ENCODE data around the gene RAB36.

RAB36 gene

DNA sequence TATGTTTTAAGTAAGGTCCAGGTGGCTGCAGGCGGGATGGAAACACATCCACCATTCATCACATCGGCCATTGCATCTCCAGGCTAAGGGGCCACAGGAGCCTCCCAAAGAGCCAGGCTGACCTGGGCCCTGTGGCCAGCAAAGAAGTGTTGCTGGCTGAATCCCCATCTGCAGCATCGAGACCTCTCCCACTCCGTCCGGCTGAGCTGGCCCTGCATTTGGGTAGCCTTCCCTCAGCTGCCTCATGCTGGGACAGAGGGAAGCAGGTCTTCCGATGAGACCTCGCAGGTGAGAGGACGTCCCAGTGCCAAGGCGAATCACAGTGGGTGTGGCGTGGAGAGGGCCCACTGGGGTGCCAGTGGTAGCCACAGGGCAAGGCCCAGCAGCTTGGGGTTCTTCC lies 28.0 kb upstream of the RAB36 start:
- TF ChIP-seq NFIC (IDR thresholded peaks at IDR 0.05) (no peak), ZBTB7A (IDR thresholded peaks at IDR 0.05; ENCODE audit: low read depth) (no peak), CREB1 (IDR thresholded peaks at IDR 0.05; ENCODE audit: low read depth) (no peak), YY1 (IDR thresholded peaks at IDR 0.05; ENCODE audit: low read depth) (no peak), CEBPB (IDR thresholded peaks at IDR 0.05) (no peak), RAD21 (IDR thresholded peaks at IDR 0.05; ENCODE audit: low read depth) (no peak), TCF12 (IDR thresholded peaks at IDR 0.05; ENCODE audit: low read depth) (no peak), TAF1 (IDR thresholded peaks at IDR 0.05; ENCODE audit: low read depth) (no peak), TEAD4 (IDR thresholded peaks at IDR 0.05) (no peak), EGR1 (IDR thresholded peaks at IDR 0.05) (no peak), FOXM1 (IDR thresholded peaks at IDR 0.05; ENCODE audit: borderline replicate concordance, low read depth) (no peak), EP300 (IDR thresholded peaks at IDR 0.05; ENCODE audit: borderline replicate concordance) (no peak)
- TF ChIP-seq, protein P1, sequence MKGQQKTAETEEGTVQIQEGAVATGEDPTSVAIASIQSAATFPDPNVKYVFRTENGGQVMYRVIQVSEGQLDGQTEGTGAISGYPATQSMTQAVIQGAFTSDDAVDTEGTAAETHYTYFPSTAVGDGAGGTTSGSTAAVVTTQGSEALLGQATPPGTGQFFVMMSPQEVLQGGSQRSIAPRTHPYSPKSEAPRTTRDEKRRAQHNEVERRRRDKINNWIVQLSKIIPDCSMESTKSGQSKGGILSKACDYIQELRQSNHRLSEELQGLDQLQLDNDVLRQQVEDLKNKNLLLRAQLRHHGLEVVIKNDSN (IDR thresholded peaks at IDR 0.05) = no peak
- TF ChIP-seq, protein P2, sequence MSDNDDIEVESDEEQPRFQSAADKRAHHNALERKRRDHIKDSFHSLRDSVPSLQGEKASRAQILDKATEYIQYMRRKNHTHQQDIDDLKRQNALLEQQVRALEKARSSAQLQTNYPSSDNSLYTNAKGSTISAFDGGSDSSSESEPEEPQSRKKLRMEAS (IDR thresholded peaks at IDR 0.05) = no peak
- TF ChIP-seq, protein P3, sequence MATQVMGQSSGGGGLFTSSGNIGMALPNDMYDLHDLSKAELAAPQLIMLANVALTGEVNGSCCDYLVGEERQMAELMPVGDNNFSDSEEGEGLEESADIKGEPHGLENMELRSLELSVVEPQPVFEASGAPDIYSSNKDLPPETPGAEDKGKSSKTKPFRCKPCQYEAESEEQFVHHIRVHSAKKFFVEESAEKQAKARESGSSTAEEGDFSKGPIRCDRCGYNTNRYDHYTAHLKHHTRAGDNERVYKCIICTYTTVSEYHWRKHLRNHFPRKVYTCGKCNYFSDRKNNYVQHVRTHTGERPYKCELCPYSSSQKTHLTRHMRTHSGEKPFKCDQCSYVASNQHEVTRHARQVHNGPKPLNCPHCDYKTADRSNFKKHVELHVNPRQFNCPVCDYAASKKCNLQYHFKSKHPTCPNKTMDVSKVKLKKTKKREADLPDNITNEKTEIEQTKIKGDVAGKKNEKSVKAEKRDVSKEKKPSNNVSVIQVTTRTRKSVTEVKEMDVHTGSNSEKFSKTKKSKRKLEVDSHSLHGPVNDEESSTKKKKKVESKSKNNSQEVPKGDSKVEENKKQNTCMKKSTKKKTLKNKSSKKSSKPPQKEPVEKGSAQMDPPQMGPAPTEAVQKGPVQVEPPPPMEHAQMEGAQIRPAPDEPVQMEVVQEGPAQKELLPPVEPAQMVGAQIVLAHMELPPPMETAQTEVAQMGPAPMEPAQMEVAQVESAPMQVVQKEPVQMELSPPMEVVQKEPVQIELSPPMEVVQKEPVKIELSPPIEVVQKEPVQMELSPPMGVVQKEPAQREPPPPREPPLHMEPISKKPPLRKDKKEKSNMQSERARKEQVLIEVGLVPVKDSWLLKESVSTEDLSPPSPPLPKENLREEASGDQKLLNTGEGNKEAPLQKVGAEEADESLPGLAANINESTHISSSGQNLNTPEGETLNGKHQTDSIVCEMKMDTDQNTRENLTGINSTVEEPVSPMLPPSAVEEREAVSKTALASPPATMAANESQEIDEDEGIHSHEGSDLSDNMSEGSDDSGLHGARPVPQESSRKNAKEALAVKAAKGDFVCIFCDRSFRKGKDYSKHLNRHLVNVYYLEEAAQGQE (IDR thresholded peaks at IDR 0.05; ENCODE audit: low read depth) = no peak

DNA sequence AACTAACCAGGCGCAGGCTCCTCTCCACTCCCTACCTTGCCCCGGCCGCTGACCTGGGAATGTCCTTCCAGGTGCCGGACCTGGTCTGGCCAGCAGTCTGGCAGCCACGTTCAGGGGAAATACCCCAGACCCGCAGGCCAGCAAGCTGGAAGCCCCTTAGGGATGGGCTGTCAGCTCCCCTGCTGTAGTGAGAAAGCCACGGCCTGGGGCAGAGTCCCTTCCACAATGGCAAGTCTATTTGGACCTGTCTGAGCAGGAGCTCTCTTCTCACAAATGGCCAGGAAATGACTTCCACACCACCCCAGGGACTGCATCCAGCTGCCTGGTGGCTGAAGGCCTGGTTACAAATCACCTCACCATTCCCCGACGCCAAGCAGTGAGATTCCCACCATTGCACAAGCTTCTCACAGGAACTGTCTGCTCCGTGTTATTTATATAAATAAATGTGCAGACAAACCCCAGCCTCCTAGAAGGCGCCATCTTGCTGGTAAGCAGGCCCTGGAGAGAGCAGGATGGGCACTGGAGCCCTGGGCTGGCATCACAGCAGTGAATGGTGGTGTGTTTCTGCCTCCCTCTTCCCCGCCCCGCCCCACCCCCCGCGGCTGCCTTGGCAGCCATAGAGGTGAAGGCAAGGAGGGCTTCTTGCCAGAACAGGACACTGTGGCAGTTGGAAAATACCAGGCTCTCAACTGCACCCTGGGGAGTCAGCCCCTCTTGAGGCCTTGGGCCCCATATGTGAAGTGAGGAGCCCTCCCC lies 27.2 kb upstream of the RAB36 start:
- no peak for TF ChIP-seq EP300 (IDR thresholded peaks at IDR 0.05; ENCODE audit: borderline replicate concordance)
- TF ChIP-seq YY1 (IDR thresholded peaks at IDR 0.05; ENCODE audit: low read depth) = no peak

DNA sequence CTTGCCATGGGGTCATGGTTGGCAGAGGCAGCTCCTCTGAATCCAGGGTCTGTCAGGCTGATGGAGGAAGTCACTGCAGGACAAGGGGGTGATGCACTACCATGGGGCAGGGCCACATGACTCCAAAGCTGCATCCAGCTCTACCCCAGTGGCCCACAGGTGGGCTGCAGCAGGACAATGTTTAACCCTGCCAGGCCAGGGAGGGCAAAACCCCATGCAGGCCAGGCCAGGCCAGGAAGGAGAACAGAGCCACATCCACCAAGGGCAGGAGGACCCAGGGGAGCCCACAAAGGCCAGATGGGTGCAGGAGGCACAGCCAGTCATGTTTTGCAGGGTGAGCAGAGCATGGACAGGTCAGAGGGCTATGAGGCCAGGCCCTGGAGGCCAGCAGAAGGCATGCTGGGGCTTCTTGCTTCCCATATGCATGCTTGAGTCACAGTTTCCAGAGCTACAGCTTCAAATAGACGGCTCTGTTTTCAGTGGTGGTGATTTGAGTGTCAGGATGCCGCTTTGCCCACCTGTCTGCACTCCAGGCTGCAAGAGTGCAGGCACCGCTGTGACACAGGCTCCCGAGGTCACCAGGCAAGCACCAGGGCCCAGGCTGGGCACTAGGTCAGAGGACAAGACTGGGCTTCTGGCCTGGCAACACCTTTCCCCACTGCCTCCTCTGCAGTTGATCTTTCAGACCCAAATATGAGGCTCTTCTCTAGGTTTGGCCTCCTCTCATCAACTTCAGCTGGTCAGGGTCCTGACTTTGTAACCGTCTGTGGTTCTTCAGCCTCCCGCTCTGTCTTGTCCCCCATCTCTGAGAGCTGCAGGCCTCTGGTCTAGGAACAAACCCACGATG lies 26.4 kb upstream of the RAB36 start:
- TF ChIP-seq EP300 (IDR thresholded peaks at IDR 0.05; ENCODE audit: borderline replicate concordance) (no peak), RAD21 (IDR thresholded peaks at IDR 0.05; ENCODE audit: low read depth) (no peak), YY1 (IDR thresholded peaks at IDR 0.05; ENCODE audit: low read depth) (no peak)

DNA sequence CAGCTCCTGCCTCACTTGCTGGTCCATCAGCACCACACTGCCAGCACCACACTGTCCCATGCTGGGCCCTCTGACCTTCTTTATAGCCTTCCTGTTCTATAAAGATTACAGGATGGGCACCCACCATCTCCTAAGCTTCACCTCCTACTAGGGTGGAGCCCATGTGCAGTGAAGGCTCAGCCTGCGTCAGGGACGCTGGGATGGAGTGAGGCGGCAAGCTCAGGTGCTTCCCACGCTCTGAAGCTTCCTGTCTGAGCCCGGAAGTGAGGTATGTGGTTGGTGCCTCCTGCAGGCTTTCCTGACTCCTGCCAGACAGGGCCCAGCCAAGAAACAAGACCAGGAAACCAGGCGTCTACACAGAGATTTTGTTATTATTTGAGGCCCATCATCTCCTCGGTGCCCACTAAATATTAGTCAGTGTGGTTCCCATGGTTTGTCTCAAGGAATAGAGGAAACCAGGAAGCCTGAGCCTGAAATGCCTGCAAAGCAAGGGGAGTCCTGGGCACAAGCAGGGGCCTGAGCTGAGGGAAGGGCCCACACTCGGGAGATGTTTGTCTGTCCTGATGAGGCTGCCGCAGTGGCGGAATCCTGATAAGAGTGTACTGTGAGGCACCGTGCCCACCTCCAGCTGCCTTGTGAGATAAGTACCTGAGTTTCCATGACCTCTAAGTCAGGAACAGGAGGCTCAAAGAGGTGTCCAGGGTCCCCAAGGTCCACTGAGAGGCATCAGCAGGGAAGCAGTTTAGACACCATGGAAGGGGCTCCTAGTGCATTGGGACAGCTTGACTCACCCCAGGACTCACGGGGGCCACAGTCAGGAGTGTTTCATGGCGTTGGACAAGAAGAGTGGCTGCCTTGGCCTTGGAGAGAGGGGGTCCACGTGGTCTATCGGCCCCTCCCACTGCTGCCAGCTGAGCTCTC lies 25.5 kb upstream of the RAB36 start:
- TF ChIP-seq, protein P3 (IDR thresholded peaks at IDR 0.05; ENCODE audit: low read depth) = no peak

DNA sequence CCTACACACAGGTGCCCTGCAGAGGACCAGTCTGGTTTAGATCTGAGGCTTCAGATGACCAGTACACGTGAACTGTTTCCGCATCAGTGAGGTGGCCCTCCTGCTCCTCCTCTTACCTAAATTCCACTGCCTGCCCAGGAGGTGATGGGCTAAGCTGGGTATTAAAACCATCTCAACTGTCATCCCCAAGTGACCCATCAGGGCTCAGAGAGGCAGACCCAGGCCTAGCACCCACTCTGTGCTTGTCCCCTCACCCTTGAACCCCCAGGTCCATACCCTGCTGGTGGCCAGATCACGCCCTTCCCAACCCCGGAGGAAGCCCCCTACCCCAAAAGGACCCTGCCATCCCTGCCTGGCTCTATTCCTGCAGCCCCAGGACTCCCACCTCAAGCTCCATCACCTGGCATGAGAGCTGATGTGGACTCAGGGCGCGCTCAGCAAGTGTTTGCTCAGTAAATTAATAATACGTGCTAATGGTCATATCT lies 24.8 kb upstream of the RAB36 start:
- TF ChIP-seq YY1 (IDR thresholded peaks at IDR 0.05; ENCODE audit: low read depth) (no peak), NFIC (IDR thresholded peaks at IDR 0.05) (no peak), TCF12 (IDR thresholded peaks at IDR 0.05; ENCODE audit: low read depth) (no peak), TAF1 (IDR thresholded peaks at IDR 0.05; ENCODE audit: low read depth) (no peak), CREB1 (IDR thresholded peaks at IDR 0.05; ENCODE audit: low read depth) (no peak), CEBPB (IDR thresholded peaks at IDR 0.05) (no peak), EP300 (IDR thresholded peaks at IDR 0.05; ENCODE audit: borderline replicate concordance) (no peak), TEAD4 (IDR thresholded peaks at IDR 0.05) (no peak), RAD21 (IDR thresholded peaks at IDR 0.05; ENCODE audit: low read depth) (no peak), FOXM1 (IDR thresholded peaks at IDR 0.05; ENCODE audit: borderline replicate concordance, low read depth) (no peak), EGR1 (IDR thresholded peaks at IDR 0.05) (no peak), ZBTB7A (IDR thresholded peaks at IDR 0.05; ENCODE audit: low read depth) (no peak)
- TF ChIP-seq, protein P2 (IDR thresholded peaks at IDR 0.05) = no peak
- TF ChIP-seq, protein P3 (IDR thresholded peaks at IDR 0.05; ENCODE audit: low read depth) = no peak
- TF ChIP-seq, protein P1 (IDR thresholded peaks at IDR 0.05) = no peak
